Fibroblast of skin of right biceps (primary cell): ENCODE measurements around the gene HIRIP3.
A peak's percentile ranks its signal among the peaks of the same experiment; 100 is the strongest.

Experiments
- DNase-seq: peaks from one replicate; pipeline ENCODE4 v3.0.0-alpha.2; 2013

Gene HIRIP3

GRCh38 chr16:29995911-29996765, 721 bp upstream of the HIRIP3 start, which contains the start of gene INO80E:
Gene INO80E, plus strand, starts transcription at chr16:29996241. Its CDS starts 70 bp downstream, at chr16:29996311.
- peak; percentile 96 for DNase-seq

- DNase-seq = peak; percentile 65
These were observed 655 bp downstream of the HIRIP3 start for GRCh38 chr16:29994600-29995323.

- no peak for DNase-seq
These were observed 1.4 kb downstream of the HIRIP3 start for GRCh38 chr16:29993903-29994599.

GRCh38 chr16:29993191-29993902, 2.1 kb downstream of the HIRIP3 start:
- DNase-seq = no peak

GRCh38 chr16:29992344-29992967, 3.0 kb downstream of the HIRIP3 start:
- DNase-seq = no peak

- DNase-seq = no peak
These were observed 3.9 kb downstream of the HIRIP3 start for GRCh38 chr16:29991571-29991904.

- no peak for DNase-seq
These were observed 4.4 kb downstream of the HIRIP3 start for GRCh38 chr16:29990883-29991570.

GRCh38 chr16:29990034-29990433, 5.4 kb downstream of the HIRIP3 start:
- DNase-seq = no peak

- DNase-seq = no peak
These were observed 6.1 kb downstream of the HIRIP3 start for GRCh38 chr16:29989111-29989858.

GRCh38 chr16:29988346-29989075, 6.9 kb downstream of the HIRIP3 start:
- no peak for DNase-seq

GRCh38 chr16:29987371-29988085, 7.9 kb downstream of the HIRIP3 start:
- DNase-seq = no peak

GRCh38 chr16:29986931-29987330, 8.5 kb downstream of the HIRIP3 start:
- DNase-seq = no peak

- DNase-seq = no peak
These were observed 9.2 kb downstream of the HIRIP3 start for GRCh38 chr16:29986231-29986630.

GRCh38 chr16:29985271-29985811, 10.1 kb downstream of the HIRIP3 start:
- DNase-seq = no peak

- DNase-seq = no peak
These were observed 10.7 kb downstream of the HIRIP3 start for GRCh38 chr16:29984764-29985147.

GRCh38 chr16:29984137-29984763, 11.2 kb downstream of the HIRIP3 start:
- DNase-seq = no peak

- DNase-seq = no peak
These were observed 11.8 kb downstream of the HIRIP3 start for GRCh38 chr16:29983420-29984136.
